ENCODE data around the gene PRDM16. TPM values are rescaled to one million over a fixed set of nuclear protein-coding genes. Genes with fewer than 3 reads are reported as not detected.

PRDM16 gene
- total RNA-seq, 1 experiment from 2014 or later, result 6.1 TPM

DNA sequence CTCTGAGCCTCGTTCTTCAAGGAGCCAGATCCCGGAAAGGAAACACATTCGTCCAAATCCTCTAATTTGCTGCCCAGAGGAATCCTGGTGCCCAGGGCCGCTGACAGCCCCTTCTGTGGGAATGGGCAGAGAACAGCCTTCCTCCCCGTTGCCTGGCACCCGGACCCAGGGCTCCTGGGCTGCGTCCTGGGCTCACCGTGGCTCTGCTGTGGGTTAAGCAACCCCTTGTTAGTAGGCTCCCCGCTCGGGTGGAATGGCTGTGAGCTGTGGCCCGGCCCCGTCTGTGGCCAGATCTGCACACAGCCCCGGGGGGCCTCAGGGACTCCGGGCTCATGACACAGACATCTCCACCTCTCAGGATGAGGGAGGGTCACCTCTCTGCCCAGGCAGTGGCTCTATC is 262.6 kb downstream of the PRDM16 start:
- intact Hi-C loops (cut with micrococcal nuclease), result no loop called here
- Histone ChIP-seq H3K27ac (ENCODE audit: low read depth, low read length) (no peak overlapping the region), H3K4me2 (ENCODE audit: low read length) (no peak overlapping the region), H3K79me2 (ENCODE audit: insufficient read depth, low read length) (no peaks in the 10 kb centered on the region), H2AFZ (ENCODE audit: low read depth, low read length, poor library complexity, severe bottlenecking) (no peak overlapping the region), H3K36me3 (ENCODE audit: control insufficient read depth in 1 of 2, insufficient read depth in 2 of 2, low read length in 2 of 2) (no peaks in the 10 kb centered on the region), H3K9me3 (ENCODE audit: control insufficient read depth in 1 of 2, insufficient read depth in 1 of 2, low read depth in 1 of 2, low read length in 2 of 2) (peaks cover 0 to 2% of the 10 kb centered on the region in 2 experiments; a peak in 1 of 4 replicates), H4K20me1 (ENCODE audit: insufficient read depth) (no peaks in the 10 kb centered on the region), H3K9ac (ENCODE audit: low read length) (no peak overlapping the region), H3K4me1 (ENCODE audit: control insufficient read depth in 1 of 2, insufficient read depth in 2 of 2, low read length in 2 of 2) (no peaks in the 10 kb centered on the region), H3K27me3 (ENCODE audit: insufficient read depth, low read length) (no peaks in the 10 kb centered on the region), H3K9me2 (ENCODE audit: insufficient read depth) (no peaks in the 10 kb centered on the region), H3K4me3 (replicated peaks in 1 of 2; ENCODE audit: low read depth in 1 of 2, low read length in 2 of 2) (no peak overlapping the region)
- ATAC-seq, result no peak
- DNase-seq (ENCODE audit: low read depth, low spot score), result no peak
- ChIA-PET POLR2A (no interaction called here), CTCF (no interaction called here), RAD21 (ENCODE audit: low non-redundant PET in 1 of 2, low total read pairs in 2 of 2, uncharacterized antibody in 2 of 2, unreplicated experiment in 2 of 2) (no interaction called here)
- BruUV-seq (replicated peaks), result no TSS peak
- TF ChIP-seq SIN3A (IDR thresholded peaks at IDR 0.05; ENCODE audit: low read depth), result no peak
- no peak for TF ChIP-seq SP1 (IDR thresholded peaks at IDR 0.05; ENCODE audit: low read depth)
- no peak for TF ChIP-seq ZFX (IDR thresholded peaks at IDR 0.05)
- no peak for TF ChIP-seq POLR2A (IDR thresholded peaks at IDR 0.05; ENCODE audit: borderline replicate concordance, extremely low read depth, insufficient read depth, insufficient read length)
- no peak for TF ChIP-seq RAD21 (IDR thresholded peaks at IDR 0.05; ENCODE audit: low read depth)
- TF ChIP-seq YY1 (IDR thresholded peaks at IDR 0.05; ENCODE audit: extremely low read depth, insufficient replicate concordance, low read depth, low read length), result no peak
- TF ChIP-seq TCF7L2 (IDR thresholded peaks at IDR 0.05; ENCODE audit: borderline replicate concordance, extremely low read depth, insufficient read depth, insufficient read length), result no peak
- TF ChIP-seq CBX3 (IDR thresholded peaks at IDR 0.05; ENCODE audit: low read depth), result no peak
- TF ChIP-seq JUND (IDR thresholded peaks at IDR 0.05), result no peak
- TF ChIP-seq EZH2 (IDR thresholded peaks at IDR 0.05), result no peak
- TF ChIP-seq, protein P1, sequence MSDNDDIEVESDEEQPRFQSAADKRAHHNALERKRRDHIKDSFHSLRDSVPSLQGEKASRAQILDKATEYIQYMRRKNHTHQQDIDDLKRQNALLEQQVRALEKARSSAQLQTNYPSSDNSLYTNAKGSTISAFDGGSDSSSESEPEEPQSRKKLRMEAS (IDR thresholded peaks at IDR 0.05), result no peak
- TF ChIP-seq FOSL1 (IDR thresholded peaks at IDR 0.05; ENCODE audit: low read depth), result no peak
- TF ChIP-seq POLR2AphosphoS5 (IDR thresholded peaks at IDR 0.05; ENCODE audit: low read depth, low read length), result no peak
- TF ChIP-seq EGR1 (IDR thresholded peaks at IDR 0.05; ENCODE audit: low read depth), result no peak
- TF ChIP-seq CEBPB (IDR thresholded peaks at IDR 0.05; ENCODE audit: low read depth), result no peak
- no peak for TF ChIP-seq ELF1 (IDR thresholded peaks at IDR 0.05; ENCODE audit: borderline replicate concordance, low read depth)
- TF ChIP-seq, protein P2, sequence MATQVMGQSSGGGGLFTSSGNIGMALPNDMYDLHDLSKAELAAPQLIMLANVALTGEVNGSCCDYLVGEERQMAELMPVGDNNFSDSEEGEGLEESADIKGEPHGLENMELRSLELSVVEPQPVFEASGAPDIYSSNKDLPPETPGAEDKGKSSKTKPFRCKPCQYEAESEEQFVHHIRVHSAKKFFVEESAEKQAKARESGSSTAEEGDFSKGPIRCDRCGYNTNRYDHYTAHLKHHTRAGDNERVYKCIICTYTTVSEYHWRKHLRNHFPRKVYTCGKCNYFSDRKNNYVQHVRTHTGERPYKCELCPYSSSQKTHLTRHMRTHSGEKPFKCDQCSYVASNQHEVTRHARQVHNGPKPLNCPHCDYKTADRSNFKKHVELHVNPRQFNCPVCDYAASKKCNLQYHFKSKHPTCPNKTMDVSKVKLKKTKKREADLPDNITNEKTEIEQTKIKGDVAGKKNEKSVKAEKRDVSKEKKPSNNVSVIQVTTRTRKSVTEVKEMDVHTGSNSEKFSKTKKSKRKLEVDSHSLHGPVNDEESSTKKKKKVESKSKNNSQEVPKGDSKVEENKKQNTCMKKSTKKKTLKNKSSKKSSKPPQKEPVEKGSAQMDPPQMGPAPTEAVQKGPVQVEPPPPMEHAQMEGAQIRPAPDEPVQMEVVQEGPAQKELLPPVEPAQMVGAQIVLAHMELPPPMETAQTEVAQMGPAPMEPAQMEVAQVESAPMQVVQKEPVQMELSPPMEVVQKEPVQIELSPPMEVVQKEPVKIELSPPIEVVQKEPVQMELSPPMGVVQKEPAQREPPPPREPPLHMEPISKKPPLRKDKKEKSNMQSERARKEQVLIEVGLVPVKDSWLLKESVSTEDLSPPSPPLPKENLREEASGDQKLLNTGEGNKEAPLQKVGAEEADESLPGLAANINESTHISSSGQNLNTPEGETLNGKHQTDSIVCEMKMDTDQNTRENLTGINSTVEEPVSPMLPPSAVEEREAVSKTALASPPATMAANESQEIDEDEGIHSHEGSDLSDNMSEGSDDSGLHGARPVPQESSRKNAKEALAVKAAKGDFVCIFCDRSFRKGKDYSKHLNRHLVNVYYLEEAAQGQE (IDR thresholded peaks at IDR 0.05; ENCODE audit: low read depth), result no peak
- no peak for TF ChIP-seq EZH2phosphoT487 (IDR thresholded peaks at IDR 0.05; ENCODE audit: borderline replicate concordance)
